CD4-positive, alpha-beta T cell treated with Interleukin-10 for 1 hour (primary cell): ENCODE measurements around the gene GLRA1.

Experiments used
- DNase-seq: peaks from one replicate; pipeline ENCODE4 v3.0.0-alpha.2; 2020

The GLRA1 gene

GRCh38 chr5:151924564-151925301, at the start of gene GLRA1:
Gene GLRA1, minus strand, starts transcription at chr5:151924851. Its CDS starts 302 bp downstream, at chr5:151924549.
- peak; percentile 48 for DNase-seq

GRCh38 chr5:151970885-151971284, 46.2 kb upstream of the GLRA1 start:
- no peak for DNase-seq

DNA sequence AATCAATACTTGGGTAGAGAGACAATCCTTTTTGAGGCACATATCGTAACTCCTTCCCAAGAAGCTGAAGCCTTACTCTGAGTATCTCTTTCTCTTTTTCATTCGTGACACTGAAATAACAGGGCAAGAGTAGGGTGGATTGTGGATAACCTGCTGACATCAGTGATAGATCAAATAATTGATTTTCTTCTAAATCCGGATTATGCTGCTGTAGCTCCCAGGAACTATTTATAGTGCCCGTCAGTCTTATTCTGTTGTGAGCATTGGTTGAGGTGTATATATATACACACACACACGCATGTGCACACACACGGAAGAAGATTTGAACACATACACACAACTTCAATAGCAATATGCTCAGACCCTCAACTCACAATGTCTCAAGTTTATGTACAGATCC, 43.2 kb upstream of the GLRA1 start:
- DNase-seq, result no peak

DNA sequence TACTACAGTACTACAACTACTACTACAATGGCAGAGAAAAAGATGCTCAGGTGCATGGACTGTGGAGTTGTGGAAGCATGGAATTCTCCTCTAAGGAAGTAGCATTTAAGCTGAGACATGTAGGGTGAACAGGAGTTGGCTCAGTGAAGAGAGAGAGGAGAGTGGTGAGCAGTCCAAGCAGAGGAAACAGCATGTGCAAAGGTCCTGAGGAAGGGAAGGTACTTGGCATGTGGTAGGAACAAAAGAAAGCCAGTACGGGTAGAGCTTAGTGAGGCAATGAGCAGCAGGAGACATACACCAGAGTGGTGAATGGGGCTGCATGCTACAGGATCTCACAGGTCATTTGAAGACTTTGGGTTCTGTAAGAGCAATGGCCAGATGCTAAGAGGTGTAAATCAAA, 41.4 kb upstream of the GLRA1 start:
- DNase-seq, result no peak

DNA sequence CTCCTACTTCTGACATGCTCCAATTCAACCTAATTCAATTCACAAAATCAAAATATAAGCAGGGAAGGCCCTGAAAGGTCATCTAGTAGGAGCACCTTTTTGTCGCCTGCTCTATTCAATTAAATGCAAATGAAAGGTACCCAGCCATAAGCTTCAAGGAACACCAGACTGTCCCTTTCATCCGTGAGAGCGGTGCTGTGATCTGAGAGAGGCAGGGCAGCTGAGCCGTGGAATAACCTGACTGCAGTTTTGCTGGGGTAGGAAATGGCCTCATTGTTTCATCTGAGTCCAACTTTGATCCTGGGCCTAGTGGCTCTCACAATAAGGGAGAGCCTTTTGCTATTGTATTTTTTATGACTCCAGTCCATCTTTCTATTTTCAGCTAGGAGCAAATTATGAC, 39.8 kb upstream of the GLRA1 start:
- DNase-seq, result no peak

- DNase-seq, result no peak
Observed at GRCh38 chr5:151961557-151961956, 36.9 kb upstream of the GLRA1 start.

DNA sequence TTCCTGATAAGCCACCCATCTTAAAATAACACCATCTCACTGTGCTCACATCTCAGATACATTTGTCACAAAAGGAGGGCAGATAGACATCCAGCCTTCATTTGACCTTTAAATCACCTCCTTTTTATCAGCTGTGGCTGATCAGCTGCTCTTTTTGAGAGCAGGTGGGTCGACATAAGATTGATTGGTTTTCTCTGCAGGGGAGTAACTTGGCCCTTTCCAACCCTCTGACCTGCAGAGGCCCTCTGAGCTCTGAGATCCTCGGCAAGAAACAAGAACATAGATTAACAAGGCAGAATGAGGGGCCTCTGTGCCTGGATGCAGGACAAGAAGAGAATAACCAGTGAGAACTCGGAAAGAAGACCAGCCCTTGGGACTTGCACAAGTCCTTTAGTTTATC, 33.5 kb upstream of the GLRA1 start:
- no peak for DNase-seq

DNA sequence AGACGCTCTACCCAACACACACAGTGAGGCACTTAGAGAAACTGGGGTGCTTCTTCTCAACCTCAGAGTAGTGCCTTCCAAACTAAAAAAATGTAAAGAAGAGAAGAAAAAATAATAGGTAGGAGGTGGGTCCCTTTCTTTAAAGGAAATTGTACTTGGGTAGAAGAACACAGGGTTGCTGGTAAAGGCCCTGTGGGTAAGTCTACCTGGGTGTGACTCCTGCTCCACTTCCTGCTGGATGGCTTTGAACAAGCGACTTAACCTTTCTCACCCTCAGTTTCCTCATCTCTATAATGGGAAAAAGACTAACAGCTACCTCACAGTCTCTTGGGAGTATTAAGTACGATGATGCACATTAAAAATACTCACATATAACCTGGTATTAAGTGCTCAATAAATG, 32.1 kb upstream of the GLRA1 start:
- no peak for DNase-seq

GRCh38 chr5:151954255-151954654, 29.6 kb upstream of the GLRA1 start:
- no peak for DNase-seq

DNA sequence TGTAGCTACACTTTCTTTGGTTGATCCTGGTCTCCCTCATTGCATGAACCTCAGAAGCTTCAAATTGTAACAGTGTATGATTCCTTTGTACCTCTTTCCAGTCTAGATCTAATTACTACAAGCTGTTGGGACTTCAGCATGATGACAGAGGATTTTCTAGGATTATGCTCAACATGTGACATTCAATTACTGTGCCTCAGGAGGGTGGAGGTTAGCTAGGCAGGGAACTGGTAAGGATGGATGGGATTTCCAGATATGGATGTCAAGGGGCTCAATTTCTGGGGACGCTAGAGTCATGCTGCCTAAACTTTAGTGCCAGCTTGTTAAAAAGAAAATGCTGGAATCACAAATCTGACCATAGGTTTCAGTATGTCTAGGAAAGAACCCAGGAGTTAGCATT, 29.2 kb upstream of the GLRA1 start:
- no peak for DNase-seq

DNA sequence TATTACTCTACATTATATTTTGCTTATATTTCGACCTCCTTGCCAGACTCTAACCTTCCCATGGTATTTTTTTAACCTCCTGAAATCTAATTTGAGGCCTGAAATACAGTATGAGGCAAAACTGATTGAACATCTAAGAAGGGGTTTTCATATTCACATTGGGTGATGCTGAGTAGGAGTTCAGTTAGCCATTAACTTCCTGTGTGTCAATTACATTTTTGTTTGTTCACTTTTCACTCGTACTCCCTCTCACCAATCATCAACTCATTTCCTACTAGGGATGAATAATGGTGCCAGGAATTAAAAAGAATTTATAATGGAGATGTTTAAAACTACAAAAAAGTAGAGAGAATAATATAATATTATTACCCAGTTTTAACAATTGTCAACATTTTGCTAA, 27.6 kb upstream of the GLRA1 start:
- no peak for DNase-seq

- DNase-seq, result no peak
Observed at GRCh38 chr5:151950706-151951105, 26.1 kb upstream of the GLRA1 start.

DNA sequence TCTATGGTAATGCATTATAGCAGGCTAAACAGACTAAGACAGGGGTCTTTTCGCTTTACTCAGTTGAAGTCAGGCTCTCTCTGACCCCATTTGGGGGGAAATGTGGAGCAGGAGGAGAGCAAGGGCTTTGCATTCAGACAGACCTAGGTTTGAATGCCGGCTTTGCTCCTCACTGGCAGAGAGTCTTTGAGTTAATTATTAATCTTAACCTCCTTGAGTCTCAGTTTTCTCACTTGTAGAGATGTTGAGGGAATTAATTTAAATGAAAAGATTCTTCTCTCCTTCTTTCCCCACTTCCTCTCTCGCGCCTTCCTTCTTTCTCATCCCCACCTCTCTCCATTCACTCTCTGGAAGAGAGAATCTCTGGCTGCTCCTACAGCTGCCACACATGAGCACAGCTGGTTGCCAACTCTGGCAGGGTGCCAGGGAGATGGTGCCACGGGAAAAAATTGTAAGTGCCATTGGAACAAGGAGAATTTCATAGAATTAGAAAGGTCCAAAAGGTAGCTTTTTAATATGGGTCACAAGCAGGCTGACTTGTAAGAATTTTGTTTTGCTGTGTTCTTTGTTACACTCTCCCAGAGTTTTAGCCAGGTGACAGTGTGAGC, 25.2 kb upstream of the GLRA1 start:
- DNase-seq, result no peak

DNA sequence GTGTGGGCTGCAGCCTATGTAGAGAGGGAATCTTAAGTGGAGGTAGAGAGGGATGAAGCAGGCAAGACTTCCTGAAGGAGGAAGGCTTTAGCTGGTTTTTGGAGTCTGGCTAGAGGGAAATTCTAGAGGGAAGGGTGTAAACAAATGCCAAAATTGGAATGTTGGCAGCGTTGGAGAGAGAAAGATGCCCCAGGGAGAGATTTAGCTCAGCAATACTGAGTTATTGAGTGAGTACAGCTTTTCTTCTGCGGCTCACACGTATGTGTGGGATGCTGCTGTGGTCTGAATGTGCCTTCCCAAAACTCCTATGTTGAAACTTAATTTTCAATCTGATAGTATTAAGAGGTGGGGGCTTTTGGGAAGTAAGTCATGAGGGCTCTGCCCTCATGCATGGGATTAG, 24.5 kb upstream of the GLRA1 start:
- DNase-seq, result no peak

- DNase-seq, result no peak
Observed at GRCh38 chr5:151947931-151948608, 23.4 kb upstream of the GLRA1 start.

DNA sequence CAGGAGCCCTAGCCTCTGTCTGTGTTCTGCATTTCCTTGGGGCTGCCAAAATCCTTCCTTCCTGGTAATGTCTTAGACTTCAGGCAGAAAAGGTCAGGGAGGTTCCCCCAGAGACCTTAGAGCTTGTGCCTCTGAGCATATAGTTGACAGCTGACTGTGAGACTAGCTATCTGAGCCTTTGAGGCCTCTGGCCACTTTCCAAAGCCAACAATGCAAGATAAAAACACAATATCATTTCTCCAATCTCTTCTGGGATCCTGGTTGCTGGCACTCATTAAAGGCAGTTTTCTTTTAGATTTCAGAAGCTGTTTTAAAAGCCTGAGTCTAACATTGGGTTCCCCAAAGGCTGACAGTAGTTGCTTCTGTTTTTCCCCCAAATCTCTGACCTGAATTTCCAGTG, 13.2 kb upstream of the GLRA1 start:
- DNase-seq, result no peak

GRCh38 chr5:151935135-151935695, 10.6 kb upstream of the GLRA1 start:
- no peak for DNase-seq

- DNase-seq, result no peak
Observed at GRCh38 chr5:151931260-151931659, 6.6 kb upstream of the GLRA1 start.

GRCh38 chr5:151926188-151926587, 1.5 kb upstream of the GLRA1 start:
- no peak for DNase-seq

- DNase-seq, result no peak
Observed at GRCh38 chr5:151925340-151925739, 689 bp upstream of the GLRA1 start.

DNA sequence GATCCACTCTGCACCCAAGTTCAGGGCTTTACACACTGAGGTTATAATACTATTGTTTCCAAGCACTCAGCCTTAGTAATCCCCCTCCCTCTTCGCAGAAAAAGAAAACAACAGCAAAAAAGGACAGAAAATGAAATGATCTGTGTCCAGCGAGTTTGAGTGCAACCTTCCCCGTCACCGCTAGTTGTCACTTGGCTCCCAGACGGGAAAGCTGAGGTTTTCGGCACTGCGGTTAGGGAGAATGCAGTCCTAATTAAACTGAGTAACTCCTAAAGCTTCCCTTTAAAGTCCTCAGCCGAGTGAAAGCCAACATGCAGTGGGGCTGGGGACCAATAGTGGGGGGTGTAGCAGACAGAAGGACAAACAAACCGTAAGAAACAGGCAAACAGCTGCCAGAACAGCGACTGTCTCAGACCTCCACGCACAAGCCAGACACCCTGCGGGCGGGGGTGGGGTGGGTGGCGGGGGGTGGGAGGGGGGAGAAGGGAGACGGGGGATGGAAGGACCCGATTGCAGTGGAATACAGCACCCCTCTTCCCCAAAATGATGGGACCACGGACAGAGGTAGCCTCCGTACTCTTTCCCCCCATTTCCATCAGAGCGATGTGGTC, 680 bp downstream of the GLRA1 start:
- no peak for DNase-seq

- DNase-seq, result no peak
Observed at GRCh38 chr5:151921916-151922315, 2.7 kb downstream of the GLRA1 start.

DNA sequence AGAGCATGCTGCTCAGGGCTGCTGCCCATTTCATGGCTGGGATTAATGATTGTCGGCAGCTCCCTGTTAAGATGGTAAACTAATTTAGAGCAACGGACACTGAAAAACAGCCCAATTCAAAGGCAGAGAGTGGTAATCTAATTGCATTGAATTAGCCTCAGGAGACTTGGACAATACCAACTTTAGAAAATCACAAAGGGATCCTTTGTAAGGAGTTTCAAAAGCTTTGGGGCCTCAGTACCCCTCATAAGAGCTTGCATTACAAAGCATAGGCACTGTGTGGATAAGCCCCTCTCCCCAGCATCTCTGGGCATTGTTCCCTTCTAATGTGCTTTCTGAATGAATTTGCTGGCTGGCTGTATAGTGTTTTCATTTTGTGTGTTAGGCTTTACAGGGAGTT, 6.7 kb downstream of the GLRA1 start:
- no peak for DNase-seq

GRCh38 chr5:151913425-151913824, 11.2 kb downstream of the GLRA1 start:
- DNase-seq, result no peak
